Measurements from ENCODE around the gene SAA2.
A peak's percentile ranks its signal among the peaks of the same experiment; 100 is the strongest.
"Not testable (repeated sequence)": the region's sequence is repeated elsewhere in the genome, so short reads cannot be mapped to it uniquely, and the experiment has no call there.

Gene SAA2

DNA sequence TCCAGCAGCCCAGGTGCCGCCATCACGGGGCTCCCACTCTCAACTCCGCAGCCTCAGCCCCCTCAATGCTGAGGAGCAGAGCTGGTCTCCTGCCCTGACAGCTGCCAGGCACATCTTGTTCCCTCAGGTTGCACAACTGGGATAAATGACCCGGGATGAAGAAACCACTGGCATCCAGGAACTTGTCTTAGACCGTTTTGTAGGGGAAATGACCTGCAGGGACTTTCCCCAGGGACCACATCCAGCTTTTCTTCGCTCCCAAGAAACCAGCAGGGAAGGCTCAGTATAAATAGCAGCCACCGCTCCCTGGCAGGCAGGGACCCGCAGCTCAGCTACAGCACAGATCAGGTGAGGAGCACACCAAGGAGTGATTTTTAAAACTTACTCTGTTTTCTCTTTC is 17.5 kb upstream of the SAA2 start, which contains the start of gene SAA1:
SAA1 (plus strand) TSS at position 316 of the 400 bp plus-strand sequence. CDS start 624 bp downstream, outside the sequence.
- Mint-ChIP-seq H3K4me1 (peaks cover 20% of the 10 kb centered on the region), H3K27ac (no peak within 1 kb of the TSS), H3K9me3 (no peaks in the 10 kb centered on the region), H3K27me3 (ENCODE audit: low read depth, poor library complexity) (peaks cover 11% of the 10 kb centered on the region), H3K4me3 (no peak within 1 kb of the TSS), H3K36me3 (ENCODE audit: low read depth) (no peaks in the 10 kb centered on the region)
- DNase-seq = no peak
- TF ChIP-seq, protein P1, sequence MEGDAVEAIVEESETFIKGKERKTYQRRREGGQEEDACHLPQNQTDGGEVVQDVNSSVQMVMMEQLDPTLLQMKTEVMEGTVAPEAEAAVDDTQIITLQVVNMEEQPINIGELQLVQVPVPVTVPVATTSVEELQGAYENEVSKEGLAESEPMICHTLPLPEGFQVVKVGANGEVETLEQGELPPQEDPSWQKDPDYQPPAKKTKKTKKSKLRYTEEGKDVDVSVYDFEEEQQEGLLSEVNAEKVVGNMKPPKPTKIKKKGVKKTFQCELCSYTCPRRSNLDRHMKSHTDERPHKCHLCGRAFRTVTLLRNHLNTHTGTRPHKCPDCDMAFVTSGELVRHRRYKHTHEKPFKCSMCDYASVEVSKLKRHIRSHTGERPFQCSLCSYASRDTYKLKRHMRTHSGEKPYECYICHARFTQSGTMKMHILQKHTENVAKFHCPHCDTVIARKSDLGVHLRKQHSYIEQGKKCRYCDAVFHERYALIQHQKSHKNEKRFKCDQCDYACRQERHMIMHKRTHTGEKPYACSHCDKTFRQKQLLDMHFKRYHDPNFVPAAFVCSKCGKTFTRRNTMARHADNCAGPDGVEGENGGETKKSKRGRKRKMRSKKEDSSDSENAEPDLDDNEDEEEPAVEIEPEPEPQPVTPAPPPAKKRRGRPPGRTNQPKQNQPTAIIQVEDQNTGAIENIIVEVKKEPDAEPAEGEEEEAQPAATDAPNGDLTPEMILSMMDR (IDR thresholded peaks at IDR 0.05) = no peak

DNA sequence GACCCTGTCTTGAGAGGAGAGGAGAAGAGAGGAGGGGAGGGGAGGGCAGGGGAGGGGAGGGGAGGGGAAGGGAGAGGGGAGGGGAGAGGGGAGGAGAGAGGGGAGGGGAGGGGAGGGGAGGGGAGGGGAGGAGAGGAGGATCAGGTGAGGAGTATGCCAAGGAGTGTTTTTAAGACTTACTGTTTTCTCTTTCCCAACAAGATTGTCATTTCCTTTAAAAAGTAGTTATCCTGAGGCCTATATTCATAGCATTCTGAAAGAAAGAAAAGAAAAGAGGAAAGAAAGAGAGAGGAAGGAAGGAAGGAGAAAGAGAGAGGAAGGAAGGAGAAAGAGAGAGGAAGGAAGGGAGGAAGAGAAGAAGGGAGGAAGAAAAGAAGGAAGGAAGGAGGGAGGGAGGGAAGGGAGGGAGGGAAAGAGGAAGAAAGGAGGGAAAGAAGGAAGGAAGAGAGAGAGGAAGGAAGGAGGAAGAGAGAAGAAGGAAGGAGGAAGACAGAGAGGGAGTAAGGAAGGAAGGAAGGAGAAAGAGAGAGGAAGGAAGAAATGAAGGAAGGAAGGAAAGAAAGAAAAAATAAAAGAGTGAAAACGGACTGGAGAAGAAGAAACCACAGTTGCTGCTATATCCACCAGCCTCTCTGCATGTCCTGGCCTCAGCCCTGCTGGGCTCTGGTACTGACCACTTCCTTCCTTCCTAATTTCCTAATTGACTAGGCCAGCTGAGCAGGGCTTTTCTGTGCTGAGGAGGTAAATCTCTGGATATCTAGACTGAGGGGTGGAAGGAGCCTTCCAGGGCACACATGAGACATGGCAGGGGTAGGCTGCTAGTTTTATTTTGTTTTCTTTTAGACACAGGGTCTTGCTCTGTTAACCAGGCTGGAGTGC is 16.4 kb upstream of the SAA2 start:
- H3K36me3 Mint-ChIP-seq (ENCODE audit: low read depth) = no peaks in the 10 kb centered on the region
- TF ChIP-seq, protein P1 (IDR thresholded peaks at IDR 0.05) = no peak
- no peaks in the 10 kb centered on the region for H3K9me3 Mint-ChIP-seq
- H3K27me3 Mint-ChIP-seq (ENCODE audit: low read depth, poor library complexity) = peaks cover 8% of the 10 kb centered on the region
- no peak for DNase-seq
- peaks cover 10% of the 10 kb centered on the region for H3K4me1 Mint-ChIP-seq
- peak overlapping the region; percentile 37 for H3K27ac Mint-ChIP-seq
- no peak overlapping the region for H3K4me3 Mint-ChIP-seq

DNA sequence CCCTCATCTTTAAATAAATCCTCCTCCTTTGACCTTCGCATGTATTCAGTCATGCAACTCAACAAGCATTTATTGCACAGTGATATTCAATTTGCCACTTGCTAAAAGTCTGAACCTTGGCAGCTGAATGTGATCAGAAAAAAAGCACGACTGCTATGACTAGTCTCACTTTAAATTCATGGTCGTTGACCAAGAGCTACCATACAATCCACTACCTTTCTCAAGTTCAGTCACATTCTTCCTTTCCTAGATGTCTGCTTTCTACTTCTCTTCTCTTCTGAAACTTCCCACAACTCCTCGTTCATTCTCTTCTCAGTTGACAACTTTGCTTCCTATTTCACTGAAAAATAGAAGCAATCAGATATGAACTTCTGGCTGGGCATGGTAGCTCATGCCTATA is 15.6 kb upstream of the SAA2 start:
- Mint-ChIP-seq H3K9me3 (no peaks in the 10 kb centered on the region), H3K4me1 (peaks cover 5% of the 10 kb centered on the region), H3K27me3 (ENCODE audit: low read depth, poor library complexity) (peaks cover 8% of the 10 kb centered on the region), H3K36me3 (ENCODE audit: low read depth) (no peaks in the 10 kb centered on the region), H3K27ac (no peak overlapping the region), H3K4me3 (no peak overlapping the region)
- TF ChIP-seq, protein P1 (IDR thresholded peaks at IDR 0.05) = no peak
- DNase-seq = no peak

DNA sequence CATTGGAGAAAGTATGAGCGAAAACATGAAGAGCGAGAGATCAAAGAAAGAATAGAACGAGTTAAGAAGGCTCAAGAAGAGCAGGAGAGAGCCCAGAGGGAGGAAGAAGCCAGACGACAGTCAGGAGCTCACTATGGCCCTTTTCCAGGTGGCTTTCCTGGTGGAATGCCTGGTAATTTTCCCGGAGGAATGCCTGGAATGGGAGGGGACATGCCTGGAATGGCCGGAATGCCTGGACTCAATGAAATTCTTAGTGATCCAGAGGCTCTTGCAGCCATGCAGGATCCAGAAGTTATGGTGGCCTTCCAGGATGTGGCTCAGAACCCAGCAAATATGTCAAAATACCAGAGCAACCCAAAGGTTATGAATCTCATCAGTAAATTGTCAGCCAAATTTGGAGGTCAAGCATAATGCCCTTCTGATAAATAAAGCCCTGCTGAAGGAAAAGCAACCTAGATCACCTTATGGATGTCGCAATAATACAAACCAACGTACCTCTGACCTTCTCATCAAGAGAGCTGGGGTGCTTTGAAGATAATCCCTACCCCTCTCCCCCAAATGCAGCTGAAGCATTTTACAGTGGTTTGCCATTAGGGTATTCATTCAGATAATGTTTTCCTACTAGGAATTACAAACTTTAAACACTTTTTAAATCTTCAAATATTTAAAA is 14.3 kb upstream of the SAA2 start:
- H3K9me3 Mint-ChIP-seq; H3K27ac Mint-ChIP-seq; H3K4me3 Mint-ChIP-seq; H3K27me3 Mint-ChIP-seq (ENCODE audit: low read depth, poor library complexity); DNase-seq; H3K4me1 Mint-ChIP-seq; H3K36me3 Mint-ChIP-seq (ENCODE audit: low read depth): not testable (repeated sequence)

DNA sequence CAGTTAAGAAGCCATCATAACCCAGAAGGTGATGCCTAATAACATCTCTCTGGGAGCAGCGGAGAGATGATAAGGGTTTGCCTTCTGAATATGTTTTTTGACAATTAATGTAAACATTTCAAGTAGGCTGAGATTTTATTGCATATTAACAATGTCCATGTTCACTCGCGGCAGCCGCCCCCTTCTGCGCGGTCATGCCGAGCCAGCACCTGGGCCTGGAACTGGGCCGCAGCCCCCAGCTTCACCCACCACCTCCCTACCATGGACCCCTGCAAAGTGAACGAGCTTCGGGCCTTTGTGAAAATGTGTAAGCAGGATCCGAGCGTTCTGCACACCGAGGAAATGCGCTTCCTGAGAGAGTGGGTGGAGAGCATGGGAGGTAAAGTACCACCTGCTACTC is 13.3 kb upstream of the SAA2 start:
- TF ChIP-seq, protein P1 (IDR thresholded peaks at IDR 0.05) = no peak
- no peak for DNase-seq
- no peaks in the 10 kb centered on the region for H3K36me3 Mint-ChIP-seq (ENCODE audit: low read depth)

DNA sequence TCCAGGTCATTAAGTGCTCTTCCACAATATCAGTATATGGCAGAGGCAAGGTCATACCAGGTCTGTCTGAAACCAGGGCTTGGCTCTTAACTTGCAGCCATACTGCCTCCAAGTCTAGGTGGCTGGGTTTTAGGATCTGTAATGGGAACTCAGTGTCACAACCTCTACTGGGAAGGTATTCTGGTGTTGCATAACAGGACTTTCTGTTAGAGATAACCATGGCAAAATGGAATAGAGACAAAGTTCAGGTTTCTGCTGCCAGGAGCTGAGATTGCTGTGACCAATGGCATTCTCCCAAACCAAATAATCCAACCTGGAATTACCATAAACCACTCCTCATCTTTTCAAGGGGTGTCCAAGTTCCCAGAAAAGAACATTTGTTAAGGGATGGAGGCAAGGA is 10.8 kb upstream of the SAA2 start:
- H3K4me3 Mint-ChIP-seq = no peak overlapping the region
- H3K9me3 Mint-ChIP-seq = no peaks in the 10 kb centered on the region
- H3K27ac Mint-ChIP-seq = no peak overlapping the region
- H3K27me3 Mint-ChIP-seq (ENCODE audit: low read depth, poor library complexity) = peaks cover 14% of the 10 kb centered on the region
- DNase-seq = no peak
- TF ChIP-seq, protein P1 (IDR thresholded peaks at IDR 0.05) = no peak
- H3K36me3 Mint-ChIP-seq (ENCODE audit: low read depth) = no peaks in the 10 kb centered on the region
- H3K4me1 Mint-ChIP-seq = no peaks in the 10 kb centered on the region

More for the DNA sequence above, 13.3 kb upstream of the SAA2 start:
- Mint-ChIP-seq H3K9me3 (no peaks in the 10 kb centered on the region), H3K27me3 (ENCODE audit: low read depth, poor library complexity) (peaks cover 9% of the 10 kb centered on the region), H3K4me3 (no peak overlapping the region), H3K27ac (no peak overlapping the region), H3K4me1 (peaks cover 5% of the 10 kb centered on the region)
